GM18870 (cell line): ENCODE measurements around the gene POLK.
"Not testable (repeated sequence)": the region's sequence is repeated elsewhere in the genome, so short reads cannot be mapped to it uniquely, and the experiment has no call there.

ENCODE experiments used
- ATAC-seq: cut with Tn5 transposase; IDR thresholded peaks from one replicate; pipeline ENCODE4 v1.9.1; 2021; ENCODE audit warnings: moderate library complexity; ENCODE audit not compliant: unreplicated experiment

Gene POLK

GRCh38 chr5:75511435-75512382 lies at the start of gene POLK, which contains the start of gene CERT1:
Gene POLK (plus strand): TSS chr5:75511891.
Gene CERT1 (minus strand): TSS chr5:75511629. CDS start chr5:75511207, 422 bp downstream.
- ATAC-seq: peak; percentile 70

DNA sequence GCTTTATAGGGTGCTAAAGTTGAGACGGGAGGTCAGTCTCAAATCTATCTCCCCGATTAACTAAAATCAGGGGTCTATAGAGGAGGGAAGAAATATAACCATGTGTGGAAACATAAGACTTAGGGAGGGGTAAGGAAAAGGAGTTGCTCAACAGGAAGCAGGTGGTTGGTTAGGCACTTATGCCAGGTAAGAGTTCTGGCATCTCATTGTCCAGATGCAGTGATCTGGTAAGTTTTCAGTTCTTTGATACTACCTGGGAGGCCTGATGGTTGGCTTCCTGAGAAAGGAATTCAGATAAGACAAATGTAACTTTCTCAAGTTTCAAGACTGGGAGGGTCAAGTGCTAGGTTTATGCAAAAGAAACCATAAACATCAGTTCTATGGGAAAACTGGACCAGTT lies 48.0 kb upstream of the POLK start:
- no peak for ATAC-seq

- no peak for ATAC-seq
Measured at GRCh38 chr5:75465480-75465879, 46.2 kb upstream of the POLK start.

DNA sequence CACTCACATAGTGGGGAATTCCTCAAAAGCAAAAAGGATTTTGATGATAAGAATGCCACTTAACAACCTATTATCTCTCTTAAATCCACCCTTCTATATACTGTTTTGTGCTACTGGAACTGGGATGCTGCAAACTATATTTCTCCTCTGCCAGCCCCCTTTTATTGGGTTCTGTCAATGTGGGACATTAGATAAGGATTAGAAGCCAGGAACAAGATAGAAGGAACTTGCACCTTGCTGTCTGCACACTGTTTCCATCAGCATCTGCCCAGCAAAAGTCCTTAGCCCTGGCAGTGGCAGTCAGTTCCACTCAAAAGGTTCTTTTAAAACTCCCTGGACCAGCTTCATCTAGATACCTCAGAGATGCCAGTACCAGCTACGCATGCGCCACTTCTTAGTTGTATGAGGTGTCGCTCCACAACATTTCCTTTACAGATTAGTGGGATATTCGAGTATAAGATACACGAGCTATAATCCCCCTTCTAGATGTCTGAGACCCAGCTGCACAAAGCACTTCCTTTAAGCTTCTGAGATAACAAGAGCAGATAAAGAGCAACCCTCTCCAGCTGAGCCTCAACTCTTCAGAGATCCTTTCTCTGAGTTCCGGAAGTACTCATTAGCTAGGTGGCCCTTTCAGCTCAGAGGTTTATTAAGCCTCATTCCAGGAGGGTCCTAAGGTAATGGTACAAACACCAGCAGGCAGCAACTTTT lies 45.5 kb upstream of the POLK start:
- no peak for ATAC-seq

DNA sequence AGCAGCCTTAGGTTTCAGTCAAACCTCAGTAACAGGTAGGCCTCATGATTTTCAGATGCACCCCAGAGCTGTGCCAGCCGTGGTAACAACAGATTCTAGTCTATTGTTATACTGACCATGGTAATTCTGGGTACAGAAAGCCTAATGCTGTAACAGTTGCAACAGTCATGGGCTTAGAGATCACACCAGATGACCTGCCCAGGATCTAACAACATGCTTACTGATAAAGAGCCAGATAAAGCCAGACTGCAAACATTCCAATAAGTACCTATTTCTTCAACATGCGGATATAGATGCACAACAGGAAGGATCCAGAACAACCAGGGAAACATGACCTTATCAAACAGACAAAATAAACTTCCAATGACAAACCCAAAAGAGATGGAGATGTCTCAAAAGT lies 43.1 kb upstream of the POLK start:
- no peak for ATAC-seq

GRCh38 chr5:75469017-75469416 lies 42.7 kb upstream of the POLK start:
- ATAC-seq: no peak

- no peak for ATAC-seq
Measured at GRCh38 chr5:75471193-75471592, 40.5 kb upstream of the POLK start.

GRCh38 chr5:75472973-75473372 lies 38.7 kb upstream of the POLK start:
- no peak for ATAC-seq

DNA sequence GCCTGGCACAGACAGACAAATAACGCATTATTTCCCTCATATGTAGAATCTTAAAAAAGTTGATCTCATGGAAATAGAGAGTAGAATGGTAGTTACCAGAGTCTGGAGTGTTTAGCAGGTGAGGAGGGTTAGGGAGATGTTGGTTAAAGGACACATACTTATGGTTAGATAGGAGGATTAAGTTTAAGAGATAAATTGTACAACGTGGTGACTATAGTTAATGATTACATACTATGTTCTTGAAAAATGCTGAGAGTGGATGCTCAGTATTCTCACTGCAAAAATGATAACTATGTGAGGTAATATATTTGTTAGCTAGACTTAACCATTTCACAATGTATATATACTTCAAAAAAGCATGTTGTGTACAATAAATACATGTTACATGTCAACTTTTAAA lies 38.2 kb upstream of the POLK start:
- no peak for ATAC-seq

DNA sequence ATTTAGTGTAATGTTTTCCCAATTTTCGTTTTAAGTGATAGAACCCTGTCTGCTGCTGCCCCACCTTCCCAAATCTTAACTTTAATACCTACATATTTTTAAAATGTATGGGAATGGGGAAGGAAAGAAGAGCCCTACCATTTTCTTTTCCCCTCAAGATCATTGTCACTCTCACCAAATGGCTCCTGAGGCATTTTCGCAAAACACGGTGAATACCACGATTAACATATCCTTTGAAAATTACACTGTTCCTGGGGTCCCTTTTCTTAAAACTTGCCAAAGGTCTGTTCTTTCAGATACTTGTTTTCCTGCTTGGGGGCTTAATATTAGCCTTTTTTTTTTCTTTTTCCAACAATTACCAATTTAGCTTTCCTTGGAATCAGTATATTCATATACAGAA lies 36.3 kb upstream of the POLK start:
- no peak for ATAC-seq

- ATAC-seq: no peak
Measured at GRCh38 chr5:75481024-75481423, 30.7 kb upstream of the POLK start.

DNA sequence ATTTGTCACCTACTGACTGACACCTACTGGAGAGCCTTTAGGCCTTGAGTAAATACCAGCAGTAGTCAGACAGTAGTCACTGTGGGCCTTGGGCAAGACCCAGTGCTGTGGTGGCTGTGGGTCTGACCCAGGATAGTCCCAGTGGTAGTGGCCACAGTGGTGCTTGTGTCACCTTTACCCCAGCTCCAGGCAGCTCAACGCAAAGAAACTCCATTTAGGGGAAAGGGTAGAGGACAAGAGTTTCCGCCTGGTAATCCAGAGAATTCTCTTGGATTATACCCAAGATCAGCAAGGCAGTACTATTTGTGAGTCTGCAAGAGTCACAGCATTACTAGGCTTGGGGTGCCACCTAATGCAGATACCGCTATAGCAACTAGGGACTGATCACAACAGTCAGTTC lies 29.2 kb upstream of the POLK start:
- ATAC-seq: no peak

DNA sequence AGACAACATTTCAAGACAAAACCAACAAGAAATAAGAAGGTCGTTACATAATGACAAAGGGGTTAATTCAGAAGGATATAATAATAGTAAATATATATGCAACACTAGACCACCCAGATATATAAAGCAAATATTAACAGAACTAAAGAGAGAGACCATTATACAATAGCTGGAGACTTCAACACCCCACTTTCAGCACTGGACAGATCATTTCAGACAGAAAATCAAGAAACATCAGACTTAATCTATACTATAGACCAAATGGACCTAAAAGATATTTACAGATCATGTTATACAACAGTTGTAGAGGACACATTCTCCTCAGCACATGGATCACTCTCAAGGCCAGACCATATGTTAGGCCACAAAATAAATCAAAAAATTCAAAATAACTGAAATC lies 27.1 kb upstream of the POLK start:
- ATAC-seq: no peak

GRCh38 chr5:75489847-75490246 lies 21.8 kb upstream of the POLK start:
- not testable (repeated sequence) for ATAC-seq

- ATAC-seq: no peak
Measured at GRCh38 chr5:75491621-75492020, 20.1 kb upstream of the POLK start.

DNA sequence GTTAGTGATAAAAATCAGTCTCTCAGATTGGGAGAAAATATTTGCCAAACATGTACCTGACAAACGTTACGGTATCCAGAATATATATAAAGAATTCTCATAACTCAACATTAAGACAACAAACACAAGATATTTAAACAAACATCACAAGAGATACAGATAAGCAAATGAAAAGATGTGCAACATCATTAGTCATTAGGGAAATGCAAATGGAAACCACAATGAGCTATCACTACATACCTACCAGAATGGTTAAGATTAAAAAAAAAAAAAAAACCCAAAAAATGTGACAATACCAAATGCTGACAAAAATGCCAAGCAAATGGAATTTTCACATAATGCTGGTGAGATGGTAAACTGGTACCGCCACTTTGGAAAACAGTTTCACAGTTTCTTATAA lies 15.7 kb upstream of the POLK start:
- ATAC-seq: no peak

- ATAC-seq: no peak
Measured at GRCh38 chr5:75498208-75498777, 13.4 kb upstream of the POLK start.

DNA sequence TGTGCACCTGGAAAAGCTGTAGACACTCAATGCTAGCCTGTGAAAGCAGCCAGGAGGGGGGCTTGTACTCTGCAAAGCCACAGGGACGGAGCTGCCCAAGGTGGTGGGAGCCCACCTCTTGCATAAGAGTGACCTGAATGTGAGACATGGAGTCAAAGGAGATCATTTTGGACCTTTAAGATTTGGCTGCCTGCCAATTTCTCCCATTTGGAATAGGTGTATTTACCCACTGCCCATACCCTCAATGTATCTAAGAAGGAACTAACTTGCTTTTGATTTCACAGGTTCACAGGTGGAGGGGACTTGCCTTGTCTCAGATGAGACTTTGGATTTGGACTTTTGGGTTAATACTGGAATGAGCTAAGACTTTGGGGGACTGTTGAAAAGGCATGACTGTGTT lies 12.8 kb upstream of the POLK start:
- not testable (repeated sequence) for ATAC-seq

DNA sequence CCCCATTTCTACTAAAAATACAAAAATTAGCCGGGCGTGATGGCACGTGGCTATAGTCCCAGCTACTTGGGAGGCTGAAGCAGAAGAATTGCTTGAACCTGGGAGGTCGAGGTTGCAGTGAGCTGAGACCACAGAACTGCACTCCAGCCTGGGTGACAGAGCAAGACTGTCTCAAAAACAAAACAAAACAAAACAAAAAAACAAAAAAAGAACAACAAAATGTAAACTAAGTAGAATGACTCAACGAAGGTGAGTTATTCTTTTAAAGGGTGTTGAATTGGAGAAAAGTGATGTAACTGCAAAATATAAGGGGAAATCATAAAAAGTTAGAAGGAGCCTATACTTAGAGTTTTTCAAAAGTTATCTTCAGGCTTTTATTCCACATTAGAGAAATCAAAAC lies 6.6 kb upstream of the POLK start:
- not testable (repeated sequence) for ATAC-seq

DNA sequence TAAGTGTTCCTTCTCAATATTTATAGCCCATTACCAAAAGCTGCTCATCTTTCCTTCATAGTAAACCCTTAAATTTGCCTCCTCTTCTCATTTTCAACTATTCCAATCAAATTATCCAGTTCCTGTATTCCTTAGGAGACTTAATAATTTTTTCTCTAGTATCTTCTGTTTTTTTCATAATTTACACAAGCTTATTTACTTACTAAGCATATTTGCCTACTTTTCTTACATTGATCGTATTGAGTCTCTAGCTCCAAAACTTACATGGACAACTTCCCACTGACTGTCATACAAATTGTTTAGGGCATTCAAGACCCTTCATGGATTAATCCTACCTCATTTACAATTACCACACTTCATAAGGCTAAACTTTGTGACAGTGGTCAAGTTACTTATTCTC lies 3.9 kb upstream of the POLK start:
- no peak for ATAC-seq

- ATAC-seq: no peak
Measured at GRCh38 chr5:75509546-75509945, 2.1 kb upstream of the POLK start.

DNA sequence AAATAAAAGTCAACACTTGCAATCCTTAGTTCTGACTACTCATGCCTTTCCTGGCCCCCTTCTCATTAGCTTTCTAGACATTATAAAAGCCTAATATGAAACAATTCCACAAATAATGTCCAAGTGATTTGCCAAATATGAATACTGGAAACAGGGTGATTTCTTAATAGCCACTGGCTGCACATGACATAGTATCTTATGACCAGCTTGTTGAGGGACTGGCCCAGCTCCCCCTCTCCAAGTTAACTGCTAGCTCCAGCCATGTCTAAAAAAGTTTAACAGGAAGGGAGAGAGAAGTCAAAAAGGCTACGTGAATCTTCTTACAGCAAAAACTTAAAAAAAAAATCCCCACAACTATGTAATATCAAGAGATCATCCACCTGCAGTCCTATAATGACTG lies 1.7 kb upstream of the POLK start:
- ATAC-seq: no peak
